Panc1 (cell line): ENCODE measurements around the gene KLK15. TPM values are rescaled to one million over a fixed set of nuclear protein-coding genes. Genes with fewer than 3 reads are reported as not detected.

Experiments
- ATAC-seq: fragments of 200-7000 bp; cut with Tn5 transposase; 2 replicates; pipeline ENCODE4 v1.9.1; 2020; ENCODE audit warnings: mild to moderate bottlenecking, moderate library complexity
- BruUV-seq: library from RNA; stranded (reverse); fragments of 400-500 nt; replicated peaks from 2 replicates; lab custom pipeline; 2021; lab: Mats Ljungman, UMichigan
- CTCF ChIA-PET: fragments of 300-600 bp; sonication (Branson Sonifier 250); formaldehyde crosslinking; loops from one replicate; lab custom pipeline; 2022; ENCODE audit warnings: antibody characterized with exemption; lab: Charles Lee
- POLR2A ChIA-PET: fragments of 300-600 bp; sonication (Branson Sonifier 250); formaldehyde crosslinking; loops from one replicate; lab custom pipeline; 2022; ENCODE audit warnings: antibody characterized with exemption; lab: Charles Lee
- DNase-seq: peaks from one replicate; pipeline ENCODE4 v3.0.0-alpha.2; 2010; ENCODE audit warnings: low read depth, low spot score
- H3K27ac ChIP-seq: 2 replicates; pipeline ENCODE4 v1.5.1; 2011; ENCODE audit warnings: mild to moderate bottlenecking, low read length, inconsistent platforms
- H3K27me3 ChIP-seq: fragments of 200-500 bp; sonication (Bioruptor generic); 2 replicates; pipeline ENCODE4 v1.6.0; 2014; ENCODE audit warnings: low read length, inconsistent platforms; ENCODE audit not compliant: control insufficient read depth, insufficient read depth
- H3K36me3 ChIP-seq: fragments of 200-500 bp; sonication (Bioruptor generic); 2 replicates; pipeline ENCODE4 v1.5.1; 2014; ENCODE audit warnings: inconsistent platforms, mild to moderate bottlenecking, low read length, moderate library complexity; ENCODE audit not compliant: control insufficient read depth, insufficient read depth
- H3K4me1 ChIP-seq: 2 replicates; pipeline ENCODE4 v1.5.1; 2011; ENCODE audit warnings: inconsistent platforms, mild to moderate bottlenecking, low read length, moderate library complexity; ENCODE audit not compliant: control insufficient read depth, insufficient read depth
- H3K4me3 ChIP-seq, 2 experiments: 2 replicates each; pipeline ENCODE4 v1.5.1; 2011 to 2012; ENCODE audit warnings: low read depth in 2 of 2, low read length in 2 of 2, mild to moderate bottlenecking in 2 of 2, inconsistent platforms in 1 of 2, moderate library complexity in 1 of 2
- H3K9me3 ChIP-seq: fragments of 200-500 bp; sonication (Bioruptor generic); 2 replicates; pipeline ENCODE4 v1.5.1; 2014; ENCODE audit warnings: low read depth, mild to moderate bottlenecking, inconsistent platforms, low read length, moderate library complexity; ENCODE audit not compliant: control insufficient read depth, insufficient read depth
- POLR2AphosphoS5 ChIP-seq: IDR thresholded peaks from 2 replicates; pipeline ENCODE4 v1.6.1; 2012; ENCODE audit warnings: mild to moderate bottlenecking, low read depth, low read length, moderate library complexity
- REST ChIP-seq, 2 experiments: IDR thresholded peaks; 2 replicates each; pipeline ENCODE4 v1.6.1; 2011 to 2012; ENCODE audit warnings: low read depth in 2 of 2, control low read depth in 1 of 2, low read length in 1 of 2, mild to moderate bottlenecking in 1 of 2, moderate library complexity in 1 of 2; ENCODE audit not compliant: insufficient read depth in 1 of 2
- SIN3A ChIP-seq: IDR thresholded peaks from 2 replicates; pipeline ENCODE4 v1.6.1; 2012; ENCODE audit warnings: low read depth, mild to moderate bottlenecking, low read length, moderate library complexity, borderline replicate concordance; ENCODE audit not compliant: insufficient read depth
- TCF7L2 ChIP-seq: IDR thresholded peaks from 2 replicates; pipeline ENCODE4 v1.6.1; 2011; ENCODE audit warnings: mild to moderate bottlenecking, low read depth, low read length, inconsistent platforms
- in situ Hi-C: cut with HindIII; loops from 2 replicates; pipeline ENCODE4 v1.10.0; 2016; ENCODE audit warnings: low sequenced_read_pairs, low pct_unique_long_range_greater_than_20kb
- intact Hi-C: fragments of 100-400 bp; cut with micrococcal nuclease; formaldehyde crosslinking; loops from one replicate; pipeline ENCODE4 v1.10.0; 2022; ENCODE audit not compliant: unreplicated experiment
- total RNA-seq: library from RNA; stranded (reverse); gene quantifications from one replicate; pipeline ENCODE4 v1.2.1, GENCODE V29; 2021; ENCODE audit not compliant: unreplicated experiment
- TF ChIP-seq, protein P1 (sequence below): fragments of 450-650 bp; IDR thresholded peaks from 2 replicates; pipeline ENCODE4 v1.5.1; 2017; ENCODE audit warnings: mild to moderate bottlenecking

The KLK15 gene
- total RNA-seq, 1 experiment from 2014 or later, result not detected

GRCh38 chr19:50803633-50804419 is 29.5 kb downstream of the KLK15 start:
- peaks cover 13% of the 10 kb centered on the region for H3K36me3 ChIP-seq
- CTCF ChIA-PET, result no interaction called here
- H3K27me3 ChIP-seq, result no peaks in the 10 kb centered on the region
- DNase-seq (no peak), ATAC-seq (peak; percentile 71)
- intact Hi-C loops, result no loop called here
- H3K9me3 ChIP-seq, result no peaks in the 10 kb centered on the region
- in situ Hi-C loops, result no loop called here
- peak overlapping the region; percentile 94 for H3K27ac ChIP-seq
- H3K4me3 ChIP-seq, result peak overlapping the region; percentile 85 to 89
- POLR2A ChIA-PET, result interaction anchor here (0.6 kb wide), 2 partner anchors 25 to 80 kb away, joined by 4 to 10 read pairs; no protein-coding TSS in a partner anchor
- TF ChIP-seq SIN3A (no peak), POLR2AphosphoS5 (no peak; the same call in 1 of the 2 replicates), TCF7L2 (no peak), REST (IDR thresholded peaks at IDR 0.05; ENCODE audit: insufficient read depth in 1 of 2, low read depth in 2 of 2, low read length in 1 of 2) (no peak; a peak in 1 of 4 replicates)
- TF ChIP-seq, protein P1, sequence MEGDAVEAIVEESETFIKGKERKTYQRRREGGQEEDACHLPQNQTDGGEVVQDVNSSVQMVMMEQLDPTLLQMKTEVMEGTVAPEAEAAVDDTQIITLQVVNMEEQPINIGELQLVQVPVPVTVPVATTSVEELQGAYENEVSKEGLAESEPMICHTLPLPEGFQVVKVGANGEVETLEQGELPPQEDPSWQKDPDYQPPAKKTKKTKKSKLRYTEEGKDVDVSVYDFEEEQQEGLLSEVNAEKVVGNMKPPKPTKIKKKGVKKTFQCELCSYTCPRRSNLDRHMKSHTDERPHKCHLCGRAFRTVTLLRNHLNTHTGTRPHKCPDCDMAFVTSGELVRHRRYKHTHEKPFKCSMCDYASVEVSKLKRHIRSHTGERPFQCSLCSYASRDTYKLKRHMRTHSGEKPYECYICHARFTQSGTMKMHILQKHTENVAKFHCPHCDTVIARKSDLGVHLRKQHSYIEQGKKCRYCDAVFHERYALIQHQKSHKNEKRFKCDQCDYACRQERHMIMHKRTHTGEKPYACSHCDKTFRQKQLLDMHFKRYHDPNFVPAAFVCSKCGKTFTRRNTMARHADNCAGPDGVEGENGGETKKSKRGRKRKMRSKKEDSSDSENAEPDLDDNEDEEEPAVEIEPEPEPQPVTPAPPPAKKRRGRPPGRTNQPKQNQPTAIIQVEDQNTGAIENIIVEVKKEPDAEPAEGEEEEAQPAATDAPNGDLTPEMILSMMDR, result no peak
- peaks cover 8% of the 10 kb centered on the region for H3K4me1 ChIP-seq
- BruUV-seq, result TSS peak; percentile 95

- Histone ChIP-seq H3K27ac (no peak overlapping the region), H3K36me3 (peaks cover 13% of the 10 kb centered on the region), H3K4me3 (no peak overlapping the region), H3K4me1 (peaks cover 8% of the 10 kb centered on the region), H3K9me3 (no peaks in the 10 kb centered on the region), H3K27me3 (no peaks in the 10 kb centered on the region)
- POLR2A ChIA-PET, result no interaction called here
- TSS peak; percentile 54 for BruUV-seq
- no peak for TF ChIP-seq REST (IDR thresholded peaks at IDR 0.05; ENCODE audit: insufficient read depth in 1 of 2, low read depth in 2 of 2, low read length in 1 of 2)
- TF ChIP-seq POLR2AphosphoS5, result no peak
- TF ChIP-seq, protein P1, result no peak
- TF ChIP-seq TCF7L2, result no peak
- no peak for TF ChIP-seq SIN3A
- no peak for ATAC-seq
- no peak for DNase-seq
- CTCF ChIA-PET, result no interaction called here
- in situ Hi-C loops, result no loop called here
- intact Hi-C loops, result no loop called here
These were observed 32.3 kb downstream of the KLK15 start for GRCh38 chr19:50801107-50801506.
